Sigmoid colon (tissue), 7 donors: ENCODE results near the gene NEK9. TPM values are rescaled to one million over a fixed set of nuclear protein-coding genes. Genes with fewer than 3 reads are reported as not detected.

ENCODE experiments used
- DNase-seq: peaks from one replicate; pipeline ENCODE4 v3.0.0-alpha.2; 2019
- H3K27ac ChIP-seq, 4 donors: fragments of 200-600 bp; sonication (generic); one replicate each; pipeline ENCODE4 v1.5.1; 2016 to 2019; ENCODE audit warnings: mild to moderate bottlenecking in 1 of 4
- H3K27me3 ChIP-seq, 3 donors: fragments of 200-600 bp; sonication (generic); one replicate each; pipeline ENCODE4 v1.5.1; 2019; ENCODE audit warnings: mild to moderate bottlenecking in 1 of 3
- H3K36me3 ChIP-seq, 4 donors: fragments of 200-600 bp; sonication (generic); one replicate each; pipeline ENCODE4 v1.5.1; 2016 to 2019
- H3K4me1 ChIP-seq, 4 donors: fragments of 200-600 bp; sonication (generic); one replicate each; pipeline ENCODE4 v1.5.1; 2017 to 2019
- H3K4me3 ChIP-seq, 4 donors: fragments of 200-600 bp; sonication (generic); one replicate each; pipeline ENCODE4 v1.5.1; 2017 to 2019; ENCODE audit warnings: mild to moderate bottlenecking in 2 of 4, moderate library complexity in 1 of 4
- H3K9me3 ChIP-seq, 4 donors: fragments of 200-600 bp in 3 of 4; sonication (generic) in 3 of 4; one replicate each; pipeline versions ENCODE4 v1.5.1 to v1.6.1; 2013 to 2019
- CTCF ChIP-seq, 4 experiments: fragments of 450-650 bp in 3 of 4; fragments of 200-600 bp in 1 of 4; IDR thresholded peaks; one replicate each; pipeline ENCODE4 v1.5.1; 2016 to 2019; ENCODE audit warnings: antibody characterized with exemption in 4 of 4, mild to moderate bottlenecking in 3 of 4, moderate library complexity in 2 of 4
- EP300 ChIP-seq, 4 donors: sonication (generic); formaldehyde crosslinking; IDR thresholded peaks; one replicate each; pipeline ENCODE4 v1.6.1; 2017; ENCODE audit warnings: antibody characterized with exemption in 4 of 4
- POLR2A ChIP-seq, 2 donors: fragments of 450-650 bp; IDR thresholded peaks; one replicate each; pipeline ENCODE4 v1.6.1; 2016; ENCODE audit warnings: antibody characterized with exemption in 2 of 2, mild to moderate bottlenecking in 2 of 2, moderate library complexity in 2 of 2
- POLR2AphosphoS5 ChIP-seq, 4 donors: sonication (generic); formaldehyde crosslinking; IDR thresholded peaks; one replicate each; pipeline ENCODE4 v1.6.1; 2017; ENCODE audit warnings: antibody characterized with exemption in 4 of 4
- WGBS, 2 donors: extraction: QIAGEN DNeasy Blood & Tissue Kit; methylation state at CpG; one replicate each; pipeline ENCODE4 v1.1.7; 2013; 5-methylcytosine and 5-hydroxymethylcytosine counted together
- intact Hi-C: fragments of 100-400 bp; cut with DNase I; formaldehyde crosslinking; loops from one replicate; pipeline ENCODE4 v1.15.1; 2023
- polyA plus RNA-seq, 3 donors: library from polyadenylated mRNA; stranded (reverse); fragments of 200-250 nt; gene quantifications; one replicate each; pipeline ENCODE4 v1.2.3, GENCODE V29; 2013
- total RNA-seq, 4 donors: library from RNA; depleted of rRNA; stranded (reverse); fragments of >200 nt; gene quantifications; one replicate each; pipeline ENCODE4 v1.1.0, GENCODE V29; 2016
- donor health status: healthy with polysubstance abuse.
- donor health status: Bipolar disorder and iron deficiency.
- donor health status: healthy.

Gene NEK9
- total and polyA plus RNA-seq, 7 donors: 9.0 to 66.7 (median 54.4) TPM

DNA sequence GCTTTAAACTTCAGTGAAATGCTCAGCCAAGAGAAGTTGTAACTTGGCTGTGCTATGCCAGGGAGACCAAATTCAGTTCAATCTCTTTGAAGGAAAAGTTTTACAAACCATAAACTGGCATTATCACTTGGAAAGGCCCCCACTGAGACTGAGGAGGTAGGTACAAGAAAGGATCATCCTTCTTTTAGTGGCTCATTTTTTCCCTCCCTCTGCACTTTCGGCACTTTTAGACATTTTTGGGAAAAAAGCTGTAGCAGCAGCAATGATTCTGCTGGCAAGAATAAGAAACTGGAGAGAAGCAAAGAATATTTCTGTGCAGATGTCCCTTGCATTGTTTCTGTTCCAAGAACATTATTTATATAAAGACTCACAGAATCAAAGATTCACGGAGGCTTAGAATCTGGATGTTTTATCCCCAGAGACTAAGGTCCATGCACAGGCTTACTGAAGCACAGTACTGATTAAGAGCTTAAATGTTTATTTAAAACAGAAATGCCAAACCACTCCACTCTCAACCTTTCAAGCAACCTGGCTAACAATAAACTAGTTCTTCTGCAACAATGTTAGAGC lies 45.1 kb downstream of the NEK9 start:
- DNase-seq: no peak
- Histone ChIP-seq H3K27me3 (no peaks in the 10 kb centered on the region), H3K36me3 (peaks cover 19 to 43% (median 30%) of the 10 kb centered on the region in 4 donors), H3K4me1 (peaks cover 0 to 42% (median 28%) of the 10 kb centered on the region in 4 donors), H3K4me3 (no peak overlapping the region), H3K27ac (peak overlapping the region; percentile 50 to 66 (median 60)), H3K9me3 (no peaks in the 10 kb centered on the region)
- intact Hi-C loops: loop anchor here (5.0 kb wide), 1 partner anchor 34 kb away; no protein-coding TSS in a partner anchor
- 71 to 88% methylated on average over 2 of the region's 2 CpGs for WGBS, 2 donors
- no peak for TF ChIP-seq POLR2AphosphoS5 (IDR thresholded peaks at IDR 0.05)

DNA sequence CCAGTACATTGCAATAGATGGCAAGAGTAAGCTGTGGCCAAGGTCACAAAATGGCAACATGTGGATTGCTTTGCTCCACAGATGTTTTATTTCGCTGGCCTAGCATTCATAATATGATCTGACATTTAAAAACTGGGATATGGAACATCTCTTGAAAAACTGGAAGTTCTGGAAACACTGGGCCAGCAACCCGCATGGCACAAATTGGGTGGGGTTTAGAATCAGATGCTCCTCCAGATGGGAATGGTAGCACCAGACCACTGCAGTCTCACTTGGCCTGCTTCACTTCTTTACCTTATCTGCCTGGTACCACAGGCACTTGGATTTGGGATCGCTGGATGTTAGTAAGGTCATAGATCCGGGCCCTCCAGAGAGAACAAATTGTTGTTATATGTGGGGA lies 47.3 kb downstream of the NEK9 start:
- DNase-seq: no peak
- H3K36me3 ChIP-seq: peaks cover 6 to 21% (median 11%) of the 10 kb centered on the region in 4 donors

GRCh38 chr14:75077794-75078193 lies 49.1 kb downstream of the NEK9 start:
- Histone ChIP-seq H3K4me3 (no peak overlapping the region), H3K9me3 (no peaks in the 10 kb centered on the region), H3K36me3 (peaks cover 0 to 4% (median 0%) of the 10 kb centered on the region in 4 donors), H3K27me3 (no peaks in the 10 kb centered on the region), H3K27ac (peak overlapping the region in 3 of 4 donors; percentile 28 to 60 (median 38)), H3K4me1 (peaks cover 0 to 48% (median 28%) of the 10 kb centered on the region in 4 donors)
- no peak for DNase-seq
- intact Hi-C loops: no loop called here
- TF ChIP-seq POLR2AphosphoS5 (IDR thresholded peaks at IDR 0.05) (peak in 3 of 4 donors; percentile 36 to 66 (median 42)), POLR2A (IDR thresholded peaks at IDR 0.05) (no peak)

More for the DNA sequence above, 47.3 kb downstream of the NEK9 start:
- Histone ChIP-seq H3K4me3 (no peak overlapping the region), H3K4me1 (peaks cover 0 to 44% (median 28%) of the 10 kb centered on the region in 4 donors), H3K27ac (no peak overlapping the region), H3K27me3 (no peaks in the 10 kb centered on the region), H3K9me3 (no peaks in the 10 kb centered on the region)
- intact Hi-C loops: no loop called here
- TF ChIP-seq EP300 (IDR thresholded peaks at IDR 0.05) (no peak), CTCF (IDR thresholded peaks at IDR 0.05) (no peak), POLR2A (IDR thresholded peaks at IDR 0.05) (no peak), POLR2AphosphoS5 (IDR thresholded peaks at IDR 0.05) (no peak)
- WGBS, 2 donors: 47 to 66% methylated on average over 4 of the region's 4 CpGs

GRCh38 chr14:75070383-75070782 lies 56.5 kb downstream of the NEK9 start:
- Histone ChIP-seq H3K27ac (peak overlapping the region; percentile 93 to 95 (median 94)), H3K4me3 (peak overlapping the region in 2 of 4 donors; percentile 61), H3K27me3 (no peaks in the 10 kb centered on the region), H3K4me1 (peaks cover 0 to 41% (median 24%) of the 10 kb centered on the region in 4 donors), H3K36me3 (no peaks in the 10 kb centered on the region), H3K9me3 (no peaks in the 10 kb centered on the region)
- WGBS, 2 donors: 83 to 85% methylated on average over 9 of the region's 9 CpGs
- DNase-seq: peak; percentile 92
- intact Hi-C loops: no loop called here
- peak in 1 of 4 donors; percentile 73 for TF ChIP-seq EP300 (IDR thresholded peaks at IDR 0.05)
- TF ChIP-seq CTCF (IDR thresholded peaks at IDR 0.05): no peak
- TF ChIP-seq POLR2AphosphoS5 (IDR thresholded peaks at IDR 0.05): peak; percentile 50 to 83 (median 76)

DNA sequence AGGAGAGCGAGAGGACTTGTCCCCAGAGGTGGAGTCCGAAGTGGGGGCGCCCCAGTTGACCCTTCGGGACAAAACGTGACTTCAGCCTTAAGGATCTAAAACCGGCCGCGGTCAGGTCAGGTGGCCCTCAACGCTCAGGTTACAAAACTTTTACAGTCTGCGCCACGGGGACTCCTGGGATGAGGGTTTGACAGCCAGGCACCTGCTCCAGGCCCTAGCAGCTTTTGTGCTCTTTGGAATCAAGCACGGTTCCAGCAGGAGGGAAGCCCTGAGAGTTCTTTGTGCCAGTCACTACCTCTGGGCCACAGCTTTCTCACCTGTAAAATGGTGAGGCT lies 57.1 kb downstream of the NEK9 start:
- Histone ChIP-seq H3K36me3 (no peaks in the 10 kb centered on the region), H3K4me3 (peak overlapping the region; percentile 46 to 61 (median 60)), H3K27me3 (no peaks in the 10 kb centered on the region), H3K4me1 (peaks cover 0 to 41% (median 24%) of the 10 kb centered on the region in 4 donors), H3K27ac (peak overlapping the region; percentile 93 to 95 (median 94)), H3K9me3 (no peaks in the 10 kb centered on the region)
- WGBS, 2 donors: 15 to 41% methylated on average over 12 of the region's 12 CpGs
- TF ChIP-seq CTCF (IDR thresholded peaks at IDR 0.05): no peak
- TF ChIP-seq POLR2AphosphoS5 (IDR thresholded peaks at IDR 0.05): no peak
- TF ChIP-seq POLR2A (IDR thresholded peaks at IDR 0.05): no peak
- no peak for TF ChIP-seq EP300 (IDR thresholded peaks at IDR 0.05)
- no peak for DNase-seq
- intact Hi-C loops: loop anchor here (2.0 to 5.0 kb wide), 2 partner anchors 19 to 67 kb away; partner anchors contain the start of genes EIF2B2 and MLH3
